Left hindlimb (tissue), 1 donor: Measurements from ENCODE around the gene RRP12.

Source experiments
- DNase-seq: peaks from one replicate; pipeline ENCODE4 v3.0.0-alpha.2; 2018

Gene RRP12

GRCh38 chr10:97307866-97308780 lies 93.0 kb downstream of the RRP12 start:
- DNase-seq, result no peak

GRCh38 chr10:97307441-97307840 lies 93.7 kb downstream of the RRP12 start:
- no peak for DNase-seq
